Measurements from ENCODE around the gene POLN.

Gene POLN

GRCh38 chr4:2062168-2062807 lies 179.6 kb downstream of the POLN start:
- no peak for DNase-seq

- DNase-seq = no peak
Observed at GRCh38 chr4:2061186-2062131, 180.5 kb downstream of the POLN start.

- no peak for DNase-seq
Observed at GRCh38 chr4:2060611-2061185, 181.2 kb downstream of the POLN start.

GRCh38 chr4:2059726-2060602 lies 182.0 kb downstream of the POLN start:
- DNase-seq = no peak

- peak in 51 of 58 donors; percentile 17 to 87 (median 72) for DNase-seq
Observed at GRCh38 chr4:2059046-2059725, 182.7 kb downstream of the POLN start, which contains the start of gene NAT8L. Gene NAT8L, plus strand, starts transcription at chr4:2059327. Its CDS starts 185 bp downstream, at chr4:2059512.

- DNase-seq = peak in 25 of 58 donors; percentile 25 to 78 (median 52)
Observed at GRCh38 chr4:2058264-2059045, 183.5 kb downstream of the POLN start.

- no peak for DNase-seq
Observed at GRCh38 chr4:2057382-2058065, 184.4 kb downstream of the POLN start.

GRCh38 chr4:2054217-2054616 lies 187.7 kb downstream of the POLN start:
- DNase-seq = no peak

- DNase-seq = no peak
Observed at GRCh38 chr4:2051086-2051485, 190.8 kb downstream of the POLN start.

- no peak for DNase-seq
Observed at GRCh38 chr4:2049811-2050210, 192.1 kb downstream of the POLN start.

- DNase-seq = no peak
Observed at GRCh38 chr4:2049381-2049780, 192.5 kb downstream of the POLN start.

- no peak for DNase-seq
Observed at GRCh38 chr4:2048831-2049230, 193.1 kb downstream of the POLN start.

GRCh38 chr4:2047781-2048581 lies 193.9 kb downstream of the POLN start:
- no peak for DNase-seq

GRCh38 chr4:2047031-2047660 lies 194.8 kb downstream of the POLN start:
- no peak for DNase-seq

GRCh38 chr4:2046031-2046961 lies 195.6 kb downstream of the POLN start:
- DNase-seq = no peak

GRCh38 chr4:2045518-2045951 lies 196.4 kb downstream of the POLN start:
- DNase-seq = no peak
